ENCODE results near the gene HFM1. TPM values are rescaled to one million over a fixed set of nuclear protein-coding genes. Genes with fewer than 3 reads are reported as not detected.

HFM1 gene
- total RNA-seq, 2 donors from 2014 or later, result 0.40 TPM; not detected in 1

GRCh38 chr1:91325456-91325855 lies 79.2 kb downstream of the HFM1 start:
- no peaks in the 10 kb centered on the region for H3K9me3 ChIP-seq
- DNase-seq, result no peak
- H3K9ac ChIP-seq (ENCODE audit: low read depth in 2 of 2, low read length in 2 of 2), result no peak overlapping the region
- no peak overlapping the region for H3K4me3 ChIP-seq
- TF ChIP-seq CTCF (IDR thresholded peaks at IDR 0.05), result no peak
- intact Hi-C loops (cut with DNase I), result no loop called here
- no peaks in the 10 kb centered on the region for H3K36me3 ChIP-seq
- no peaks in the 10 kb centered on the region for H3K4me1 ChIP-seq
- H3K27ac ChIP-seq, result no peak overlapping the region
- no peaks in the 10 kb centered on the region for H3K27me3 ChIP-seq

GRCh38 chr1:91314643-91315042 lies 90.0 kb downstream of the HFM1 start:
- Histone ChIP-seq H3K4me1 (no peaks in the 10 kb centered on the region), H3K27me3 (no peaks in the 10 kb centered on the region), H3K36me3 (no peaks in the 10 kb centered on the region), H3K27ac (no peak overlapping the region), H3K4me3 (no peak overlapping the region), H3K9ac (ENCODE audit: low read depth in 2 of 2, low read length in 2 of 2) (no peak overlapping the region), H3K9me3 (no peaks in the 10 kb centered on the region)
- intact Hi-C loops (cut with DNase I), result no loop called here
- no peak for DNase-seq
- no peak for TF ChIP-seq CTCF (IDR thresholded peaks at IDR 0.05)

GRCh38 chr1:91311672-91312071 lies 93.0 kb downstream of the HFM1 start:
- Histone ChIP-seq H3K27me3 (no peaks in the 10 kb centered on the region), H3K36me3 (no peaks in the 10 kb centered on the region), H3K27ac (no peak overlapping the region), H3K4me1 (no peaks in the 10 kb centered on the region), H3K9ac (ENCODE audit: low read depth in 2 of 2, low read length in 2 of 2) (no peak overlapping the region), H3K9me3 (no peaks in the 10 kb centered on the region), H3K4me3 (no peak overlapping the region)
- DNase-seq, result no peak
- no peak for TF ChIP-seq CTCF (IDR thresholded peaks at IDR 0.05)
- intact Hi-C loops (cut with DNase I), result no loop called here

GRCh38 chr1:91308544-91308943 lies 96.1 kb downstream of the HFM1 start:
- H3K9me3 ChIP-seq, result no peaks in the 10 kb centered on the region
- no peaks in the 10 kb centered on the region for H3K36me3 ChIP-seq
- H3K9ac ChIP-seq (ENCODE audit: low read depth in 2 of 2, low read length in 2 of 2), result no peak overlapping the region
- no peak for DNase-seq
- H3K27me3 ChIP-seq, result no peaks in the 10 kb centered on the region
- no peak overlapping the region for H3K27ac ChIP-seq
- intact Hi-C loops (cut with DNase I), result no loop called here
- H3K4me1 ChIP-seq, result no peaks in the 10 kb centered on the region
- no peak for TF ChIP-seq CTCF (IDR thresholded peaks at IDR 0.05)
- H3K4me3 ChIP-seq, result no peak overlapping the region

- no peak for TF ChIP-seq CTCF (IDR thresholded peaks at IDR 0.05)
- Histone ChIP-seq H3K4me3 (no peak overlapping the region), H3K36me3 (no peaks in the 10 kb centered on the region), H3K9ac (ENCODE audit: low read depth in 2 of 2, low read length in 2 of 2) (no peak overlapping the region), H3K4me1 (no peaks in the 10 kb centered on the region), H3K9me3 (no peaks in the 10 kb centered on the region), H3K27ac (no peak overlapping the region), H3K27me3 (no peaks in the 10 kb centered on the region)
- intact Hi-C loops (cut with DNase I), result no loop called here
- DNase-seq, result no peak
These were observed 96.7 kb downstream of the HFM1 start for GRCh38 chr1:91307784-91308409.
